Hepatocyte (in vitro differentiated cells): ENCODE measurements around the gene ASTN2.

Experiments used
- EZH2 ChIP-seq: fragments of 200-600 bp; sonication (generic); IDR thresholded peaks from 2 replicates; pipeline ENCODE4 v1.6.1; 2016; ENCODE audit warnings: antibody characterized with exemption, mild to moderate bottlenecking, borderline replicate concordance
- TF ChIP-seq, protein P1 (sequence below): fragments of 200-600 bp; sonication (generic); IDR thresholded peaks from 2 replicates; pipeline ENCODE4 v1.5.1; 2016; ENCODE audit warnings: antibody characterized with exemption, mild to moderate bottlenecking; ENCODE audit not compliant: poor library complexity

DNA sequence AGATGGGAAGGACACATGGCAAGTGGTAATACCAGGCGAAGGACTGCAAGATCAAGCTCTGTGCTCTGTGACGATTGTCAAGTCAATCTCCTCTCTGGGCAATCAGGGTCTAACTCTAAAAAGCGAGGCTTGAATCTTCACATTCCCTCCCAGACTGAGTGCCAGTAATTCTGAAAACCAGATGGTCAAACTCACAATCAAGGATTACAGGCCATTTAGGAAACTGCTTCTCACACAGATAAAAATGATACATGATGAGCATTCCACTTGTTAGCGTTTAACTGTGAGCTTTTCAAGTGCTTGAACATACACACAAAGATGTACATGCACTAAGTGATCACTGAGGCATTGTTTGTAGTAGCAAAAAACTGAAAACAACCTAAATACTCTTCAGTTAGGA is 517.7 kb downstream of the ASTN2 start:
- TF ChIP-seq, protein P1, sequence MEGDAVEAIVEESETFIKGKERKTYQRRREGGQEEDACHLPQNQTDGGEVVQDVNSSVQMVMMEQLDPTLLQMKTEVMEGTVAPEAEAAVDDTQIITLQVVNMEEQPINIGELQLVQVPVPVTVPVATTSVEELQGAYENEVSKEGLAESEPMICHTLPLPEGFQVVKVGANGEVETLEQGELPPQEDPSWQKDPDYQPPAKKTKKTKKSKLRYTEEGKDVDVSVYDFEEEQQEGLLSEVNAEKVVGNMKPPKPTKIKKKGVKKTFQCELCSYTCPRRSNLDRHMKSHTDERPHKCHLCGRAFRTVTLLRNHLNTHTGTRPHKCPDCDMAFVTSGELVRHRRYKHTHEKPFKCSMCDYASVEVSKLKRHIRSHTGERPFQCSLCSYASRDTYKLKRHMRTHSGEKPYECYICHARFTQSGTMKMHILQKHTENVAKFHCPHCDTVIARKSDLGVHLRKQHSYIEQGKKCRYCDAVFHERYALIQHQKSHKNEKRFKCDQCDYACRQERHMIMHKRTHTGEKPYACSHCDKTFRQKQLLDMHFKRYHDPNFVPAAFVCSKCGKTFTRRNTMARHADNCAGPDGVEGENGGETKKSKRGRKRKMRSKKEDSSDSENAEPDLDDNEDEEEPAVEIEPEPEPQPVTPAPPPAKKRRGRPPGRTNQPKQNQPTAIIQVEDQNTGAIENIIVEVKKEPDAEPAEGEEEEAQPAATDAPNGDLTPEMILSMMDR: no peak
- TF ChIP-seq EZH2: no peak
